GM23338 (cell line): ENCODE results near the gene MRNIP. TPM values are rescaled to one million over a fixed set of nuclear protein-coding genes. Genes with fewer than 3 reads are reported as not detected.

ENCODE experiments used
- ATAC-seq: fragments of 200-7000 bp; cut with Tn5 transposase; 3 replicates; pipeline ENCODE4 v1.9.1; 2020
- DNase-seq: peaks from one replicate; pipeline ENCODE4 v3.0.0-alpha.2; 2015; ENCODE audit warnings: low spot score
- H2AFZ ChIP-seq: fragments of 200-600 bp; sonication (generic); 2 replicates; pipeline ENCODE4 v1.8.0; 2016; ENCODE audit warnings: antibody characterized with exemption, mild to moderate bottlenecking, moderate library complexity
- H3F3A ChIP-seq: fragments of 200-600 bp; sonication (generic); replicated peaks from 2 replicates; pipeline ENCODE4 v1.8.0; 2017; ENCODE audit warnings: antibody characterized with exemption, mixed run types, low read depth
- H3K27ac ChIP-seq: fragments of 200-600 bp; sonication (generic); 2 replicates; pipeline ENCODE4 v1.6.1; 2016; ENCODE audit warnings: low read depth
- H3K27me3 ChIP-seq: fragments of 200-600 bp; sonication (generic); 2 replicates; pipeline ENCODE4 v1.8.0; 2016; ENCODE audit warnings: mild to moderate bottlenecking, mixed run types, moderate library complexity; ENCODE audit not compliant: insufficient read depth
- H3K36me3 ChIP-seq: fragments of 200-600 bp; sonication (generic); 2 replicates; pipeline ENCODE4 v1.8.0; 2016; ENCODE audit warnings: mild to moderate bottlenecking; ENCODE audit not compliant: insufficient read depth
- H3K4me1 ChIP-seq: fragments of 200-600 bp; sonication (generic); 2 replicates; pipeline ENCODE4 v1.8.0; 2016; ENCODE audit warnings: mild to moderate bottlenecking, moderate library complexity; ENCODE audit not compliant: insufficient read depth
- H3K4me2 ChIP-seq: fragments of 200-600 bp; sonication (generic); 2 replicates; pipeline ENCODE4 v1.7.1; 2017; ENCODE audit warnings: mixed run types
- H3K4me3 ChIP-seq: fragments of 200-600 bp; sonication (generic); 2 replicates; pipeline ENCODE4 v1.6.1; 2016; ENCODE audit warnings: mixed run types
- H3K79me2 ChIP-seq: fragments of 200-600 bp; sonication (generic); replicated peaks from 2 replicates; pipeline ENCODE4 v1.8.0; 2017; ENCODE audit warnings: mild to moderate bottlenecking; ENCODE audit not compliant: insufficient read depth
- H3K9me2 ChIP-seq: fragments of 200-600 bp; sonication (generic); 2 replicates; pipeline ENCODE4 v1.8.0; 2017; ENCODE audit not compliant: insufficient read depth
- H4K20me1 ChIP-seq: fragments of 200-600 bp; sonication (generic); replicated peaks from 2 replicates; pipeline ENCODE4 v1.8.0; 2017; ENCODE audit warnings: mild to moderate bottlenecking; ENCODE audit not compliant: insufficient read depth
- H3K27ac Mint-ChIP-seq: 2 replicates; pipeline ENCODE4 v1.8.0; 2020; ENCODE audit warnings: inconsistent platforms, mild to moderate bottlenecking, moderate library complexity, mixed read lengths
- H3K27me3 Mint-ChIP-seq: 3 replicates; pipeline ENCODE4 v1.8.0; 2022; ENCODE audit warnings: low read depth, mild to moderate bottlenecking, moderate library complexity, mixed read lengths, inconsistent platforms; ENCODE audit not compliant: insufficient read depth, poor library complexity
- H3K36me3 Mint-ChIP-seq: 3 replicates; pipeline ENCODE4 v1.8.0; 2021; ENCODE audit warnings: low read depth, mild to moderate bottlenecking, inconsistent platforms, moderate library complexity, mixed read lengths
- H3K4me1 Mint-ChIP-seq: 3 replicates; pipeline ENCODE4 v1.8.0; 2020; ENCODE audit warnings: mild to moderate bottlenecking, inconsistent platforms, mixed read lengths
- H3K4me3 Mint-ChIP-seq: 3 replicates; pipeline ENCODE4 v1.8.0; 2021; ENCODE audit warnings: moderate library complexity, mild to moderate bottlenecking, inconsistent platforms, mixed read lengths
- H3K9me3 Mint-ChIP-seq: 3 replicates; pipeline ENCODE4 v1.8.0; 2020; ENCODE audit warnings: moderate library complexity, mild to moderate bottlenecking, inconsistent platforms, mixed read lengths
- EZH2 ChIP-seq: fragments of 200-600 bp; sonication (generic); IDR thresholded peaks from one replicate; pipeline ENCODE4 v1.8.0; 2017; ENCODE audit warnings: antibody characterized with exemption, mild to moderate bottlenecking, low read depth; ENCODE audit not compliant: unreplicated experiment
- JUNB ChIP-seq: IDR thresholded peaks from one replicate; pipeline ENCODE4 v1.6.1; 2016; ENCODE audit warnings: antibody characterized with exemption; ENCODE audit not compliant: unreplicated experiment
- STAT1 ChIP-seq: IDR thresholded peaks from one replicate; pipeline ENCODE4 v1.6.1; 2016; ENCODE audit warnings: antibody characterized with exemption; ENCODE audit not compliant: unreplicated experiment
- polyA plus RNA-seq: library from polyadenylated mRNA; unstranded; fragments of >200 nt; fragmentation: Nextera tagmentation; extraction: Ambion mirVana; gene quantifications from 2 replicates; pipeline ENCODE4 v1.2.1, GENCODE V29; 2016
- total RNA-seq: library from RNA; depleted of rRNA; stranded (reverse); fragments of >200 nt; shearing (Covaris generic); gene quantifications from 2 replicates; pipeline ENCODE4 v1.2.3, GENCODE V29; 2014
- TF ChIP-seq, protein P1 (sequence below), 2 experiments: fragments of 200-600 bp in 1 of 2; sonication (generic) in 1 of 2; conservative IDR thresholded peaks; 2 replicates each; pipeline versions ENCODE4 v1.5.1 to v1.6.1; 2016 to 2017; ENCODE audit warnings: antibody characterized with exemption in 2 of 2, low read depth in 2 of 2, mild to moderate bottlenecking in 2 of 2, moderate library complexity in 1 of 2
- TF ChIP-seq, protein P2 (sequence below): IDR thresholded peaks from 2 replicates; pipeline ENCODE4 v1.6.1; 2016; ENCODE audit warnings: antibody characterized with exemption
- TF ChIP-seq, protein P3 (sequence below): fragments of 250-450 bp; sonication (Bioruptor Pico); IDR thresholded peaks from 2 replicates; pipeline ENCODE4 v1.5.0; 2020; ENCODE audit warnings: mild to moderate bottlenecking, moderate library complexity

Gene MRNIP
- total and polyA plus RNA-seq, 2 experiments from 2014 or later: 18.2 to 34.4 TPM

DNA sequence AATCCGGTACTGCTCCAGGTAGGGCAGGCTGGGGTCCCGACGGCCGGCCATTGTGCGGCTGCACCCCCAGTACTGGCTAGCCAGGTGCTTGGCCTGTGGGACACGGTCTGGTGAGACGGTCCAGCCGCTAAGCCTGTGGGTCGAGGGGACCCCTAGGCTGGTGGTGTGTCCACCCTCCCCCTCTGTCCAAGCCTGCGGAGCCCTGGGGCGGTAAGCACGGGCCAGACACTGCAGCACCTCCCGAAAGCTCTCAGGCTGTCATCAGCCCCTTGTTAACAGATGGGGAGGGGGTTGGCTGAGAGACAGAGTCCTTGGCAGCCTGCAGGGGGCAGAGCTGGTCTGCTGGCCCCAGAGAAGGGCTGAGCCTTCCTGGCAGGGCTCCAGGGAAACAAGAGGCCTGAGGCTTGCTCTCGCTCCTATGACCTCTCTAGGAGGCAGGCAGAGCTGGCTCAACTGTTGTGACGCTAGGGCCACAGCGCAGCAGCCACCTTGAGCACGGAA, 11.8 kb upstream of the MRNIP start:
- Mint-ChIP-seq H3K36me3 (peaks cover 22% of the 10 kb centered on the region), H3K4me3 (no peak overlapping the region), H3K27ac (no peak overlapping the region), H3K4me1 (peaks cover 10% of the 10 kb centered on the region), H3K9me3 (no peaks in the 10 kb centered on the region), H3K27me3 (peaks cover 5% of the 10 kb centered on the region)
- Histone ChIP-seq H3K9me2 (no peaks in the 10 kb centered on the region), H3K36me3 (no peaks in the 10 kb centered on the region), H3K27me3 (no peaks in the 10 kb centered on the region), H3F3A (peaks cover 8% of the 10 kb centered on the region; the same call in 1 of the 2 replicates), H3K27ac (0 out of 2 replicates have a peak overlapping the region, but pooled peaks have one; percentile 55), H3K79me2 (no peaks in the 10 kb centered on the region), H4K20me1 (no peaks in the 10 kb centered on the region; the same call in 1 of the 2 replicates), H3K4me1 (no peaks in the 10 kb centered on the region), H3K4me2 (no peak overlapping the region), H2AFZ (no peak overlapping the region), H3K4me3 (no peak overlapping the region)
- TF ChIP-seq EZH2: no peak
- TF ChIP-seq, protein P1, sequence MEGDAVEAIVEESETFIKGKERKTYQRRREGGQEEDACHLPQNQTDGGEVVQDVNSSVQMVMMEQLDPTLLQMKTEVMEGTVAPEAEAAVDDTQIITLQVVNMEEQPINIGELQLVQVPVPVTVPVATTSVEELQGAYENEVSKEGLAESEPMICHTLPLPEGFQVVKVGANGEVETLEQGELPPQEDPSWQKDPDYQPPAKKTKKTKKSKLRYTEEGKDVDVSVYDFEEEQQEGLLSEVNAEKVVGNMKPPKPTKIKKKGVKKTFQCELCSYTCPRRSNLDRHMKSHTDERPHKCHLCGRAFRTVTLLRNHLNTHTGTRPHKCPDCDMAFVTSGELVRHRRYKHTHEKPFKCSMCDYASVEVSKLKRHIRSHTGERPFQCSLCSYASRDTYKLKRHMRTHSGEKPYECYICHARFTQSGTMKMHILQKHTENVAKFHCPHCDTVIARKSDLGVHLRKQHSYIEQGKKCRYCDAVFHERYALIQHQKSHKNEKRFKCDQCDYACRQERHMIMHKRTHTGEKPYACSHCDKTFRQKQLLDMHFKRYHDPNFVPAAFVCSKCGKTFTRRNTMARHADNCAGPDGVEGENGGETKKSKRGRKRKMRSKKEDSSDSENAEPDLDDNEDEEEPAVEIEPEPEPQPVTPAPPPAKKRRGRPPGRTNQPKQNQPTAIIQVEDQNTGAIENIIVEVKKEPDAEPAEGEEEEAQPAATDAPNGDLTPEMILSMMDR (conservative IDR thresholded peaks at IDR 0.05; ENCODE audit: low read depth in 2 of 2): peak; percentile 55 to 76
- DNase-seq: peak; percentile 78
- peak; percentile 85 for ATAC-seq

DNA sequence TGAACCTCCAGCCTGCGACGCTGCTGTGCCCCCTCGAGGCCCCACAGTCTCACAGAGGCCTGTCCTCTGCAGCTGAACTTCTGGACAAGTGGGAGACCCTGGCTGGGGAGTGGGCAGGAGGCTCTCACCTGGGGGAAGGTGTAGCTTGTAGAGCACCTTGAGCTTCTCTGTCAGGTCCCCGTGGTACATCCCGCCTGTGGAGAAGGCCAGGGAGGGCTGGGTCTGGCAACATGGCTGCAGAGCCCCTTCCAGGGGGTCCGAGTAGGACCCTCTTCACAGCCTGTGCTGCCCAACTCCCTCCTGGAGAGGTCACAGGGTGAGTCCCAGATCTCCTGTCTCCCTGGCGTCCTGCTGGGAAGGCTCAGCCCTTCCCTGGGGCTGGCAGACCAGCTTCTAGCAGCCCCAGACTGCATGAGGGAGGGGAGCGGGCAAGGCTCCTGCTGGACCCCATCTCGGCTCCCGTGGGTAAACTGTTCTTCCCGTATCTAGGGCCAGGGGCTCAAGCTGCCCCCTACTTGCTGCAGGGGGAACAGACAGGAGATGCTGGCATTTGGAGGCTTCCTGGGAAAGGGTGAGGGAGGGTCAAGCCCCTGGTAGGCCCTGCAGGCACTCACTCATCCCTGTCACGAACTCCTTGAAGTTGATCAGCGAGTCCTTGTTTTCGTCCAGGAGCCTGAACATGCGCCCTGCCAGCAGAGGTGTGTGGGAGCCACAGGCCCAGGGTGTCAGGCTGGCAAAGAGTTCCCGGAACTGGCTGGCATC, 11.2 kb upstream of the MRNIP start:
- H3K4me3 Mint-ChIP-seq: no peak overlapping the region
- H2AFZ ChIP-seq: no peak overlapping the region
- H3K4me1 Mint-ChIP-seq: peaks cover 10% of the 10 kb centered on the region
- no peak overlapping the region for H3K4me3 ChIP-seq
- H3K4me2 ChIP-seq: no peak overlapping the region
- H3K27me3 ChIP-seq: no peaks in the 10 kb centered on the region
- H4K20me1 ChIP-seq: no peaks in the 10 kb centered on the region; the same call in 1 of the 2 replicates
- H3K9me3 Mint-ChIP-seq: no peaks in the 10 kb centered on the region
- no peaks in the 10 kb centered on the region for H3K36me3 ChIP-seq
- H3K36me3 Mint-ChIP-seq: peaks cover 23% of the 10 kb centered on the region
- peaks cover 8% of the 10 kb centered on the region; the same call in 1 of the 2 replicates for H3F3A ChIP-seq
- no peaks in the 10 kb centered on the region for H3K9me2 ChIP-seq
- ATAC-seq: peak; percentile 24
- peaks cover 5% of the 10 kb centered on the region for H3K27me3 Mint-ChIP-seq
- no peak overlapping the region for H3K27ac ChIP-seq
- H3K27ac Mint-ChIP-seq: no peak overlapping the region; the same call in 1 of the 2 replicates
- TF ChIP-seq, protein P1 (conservative IDR thresholded peaks at IDR 0.05; ENCODE audit: low read depth in 2 of 2): peak in 1 of 2 experiments; percentile 50; a peak in 2 of 4 replicates
- TF ChIP-seq STAT1: no peak
- TF ChIP-seq JUNB: no peak
- TF ChIP-seq, protein P2, sequence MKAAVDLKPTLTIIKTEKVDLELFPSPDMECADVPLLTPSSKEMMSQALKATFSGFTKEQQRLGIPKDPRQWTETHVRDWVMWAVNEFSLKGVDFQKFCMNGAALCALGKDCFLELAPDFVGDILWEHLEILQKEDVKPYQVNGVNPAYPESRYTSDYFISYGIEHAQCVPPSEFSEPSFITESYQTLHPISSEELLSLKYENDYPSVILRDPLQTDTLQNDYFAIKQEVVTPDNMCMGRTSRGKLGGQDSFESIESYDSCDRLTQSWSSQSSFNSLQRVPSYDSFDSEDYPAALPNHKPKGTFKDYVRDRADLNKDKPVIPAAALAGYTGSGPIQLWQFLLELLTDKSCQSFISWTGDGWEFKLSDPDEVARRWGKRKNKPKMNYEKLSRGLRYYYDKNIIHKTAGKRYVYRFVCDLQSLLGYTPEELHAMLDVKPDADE: no peak
- TF ChIP-seq, protein P3, sequence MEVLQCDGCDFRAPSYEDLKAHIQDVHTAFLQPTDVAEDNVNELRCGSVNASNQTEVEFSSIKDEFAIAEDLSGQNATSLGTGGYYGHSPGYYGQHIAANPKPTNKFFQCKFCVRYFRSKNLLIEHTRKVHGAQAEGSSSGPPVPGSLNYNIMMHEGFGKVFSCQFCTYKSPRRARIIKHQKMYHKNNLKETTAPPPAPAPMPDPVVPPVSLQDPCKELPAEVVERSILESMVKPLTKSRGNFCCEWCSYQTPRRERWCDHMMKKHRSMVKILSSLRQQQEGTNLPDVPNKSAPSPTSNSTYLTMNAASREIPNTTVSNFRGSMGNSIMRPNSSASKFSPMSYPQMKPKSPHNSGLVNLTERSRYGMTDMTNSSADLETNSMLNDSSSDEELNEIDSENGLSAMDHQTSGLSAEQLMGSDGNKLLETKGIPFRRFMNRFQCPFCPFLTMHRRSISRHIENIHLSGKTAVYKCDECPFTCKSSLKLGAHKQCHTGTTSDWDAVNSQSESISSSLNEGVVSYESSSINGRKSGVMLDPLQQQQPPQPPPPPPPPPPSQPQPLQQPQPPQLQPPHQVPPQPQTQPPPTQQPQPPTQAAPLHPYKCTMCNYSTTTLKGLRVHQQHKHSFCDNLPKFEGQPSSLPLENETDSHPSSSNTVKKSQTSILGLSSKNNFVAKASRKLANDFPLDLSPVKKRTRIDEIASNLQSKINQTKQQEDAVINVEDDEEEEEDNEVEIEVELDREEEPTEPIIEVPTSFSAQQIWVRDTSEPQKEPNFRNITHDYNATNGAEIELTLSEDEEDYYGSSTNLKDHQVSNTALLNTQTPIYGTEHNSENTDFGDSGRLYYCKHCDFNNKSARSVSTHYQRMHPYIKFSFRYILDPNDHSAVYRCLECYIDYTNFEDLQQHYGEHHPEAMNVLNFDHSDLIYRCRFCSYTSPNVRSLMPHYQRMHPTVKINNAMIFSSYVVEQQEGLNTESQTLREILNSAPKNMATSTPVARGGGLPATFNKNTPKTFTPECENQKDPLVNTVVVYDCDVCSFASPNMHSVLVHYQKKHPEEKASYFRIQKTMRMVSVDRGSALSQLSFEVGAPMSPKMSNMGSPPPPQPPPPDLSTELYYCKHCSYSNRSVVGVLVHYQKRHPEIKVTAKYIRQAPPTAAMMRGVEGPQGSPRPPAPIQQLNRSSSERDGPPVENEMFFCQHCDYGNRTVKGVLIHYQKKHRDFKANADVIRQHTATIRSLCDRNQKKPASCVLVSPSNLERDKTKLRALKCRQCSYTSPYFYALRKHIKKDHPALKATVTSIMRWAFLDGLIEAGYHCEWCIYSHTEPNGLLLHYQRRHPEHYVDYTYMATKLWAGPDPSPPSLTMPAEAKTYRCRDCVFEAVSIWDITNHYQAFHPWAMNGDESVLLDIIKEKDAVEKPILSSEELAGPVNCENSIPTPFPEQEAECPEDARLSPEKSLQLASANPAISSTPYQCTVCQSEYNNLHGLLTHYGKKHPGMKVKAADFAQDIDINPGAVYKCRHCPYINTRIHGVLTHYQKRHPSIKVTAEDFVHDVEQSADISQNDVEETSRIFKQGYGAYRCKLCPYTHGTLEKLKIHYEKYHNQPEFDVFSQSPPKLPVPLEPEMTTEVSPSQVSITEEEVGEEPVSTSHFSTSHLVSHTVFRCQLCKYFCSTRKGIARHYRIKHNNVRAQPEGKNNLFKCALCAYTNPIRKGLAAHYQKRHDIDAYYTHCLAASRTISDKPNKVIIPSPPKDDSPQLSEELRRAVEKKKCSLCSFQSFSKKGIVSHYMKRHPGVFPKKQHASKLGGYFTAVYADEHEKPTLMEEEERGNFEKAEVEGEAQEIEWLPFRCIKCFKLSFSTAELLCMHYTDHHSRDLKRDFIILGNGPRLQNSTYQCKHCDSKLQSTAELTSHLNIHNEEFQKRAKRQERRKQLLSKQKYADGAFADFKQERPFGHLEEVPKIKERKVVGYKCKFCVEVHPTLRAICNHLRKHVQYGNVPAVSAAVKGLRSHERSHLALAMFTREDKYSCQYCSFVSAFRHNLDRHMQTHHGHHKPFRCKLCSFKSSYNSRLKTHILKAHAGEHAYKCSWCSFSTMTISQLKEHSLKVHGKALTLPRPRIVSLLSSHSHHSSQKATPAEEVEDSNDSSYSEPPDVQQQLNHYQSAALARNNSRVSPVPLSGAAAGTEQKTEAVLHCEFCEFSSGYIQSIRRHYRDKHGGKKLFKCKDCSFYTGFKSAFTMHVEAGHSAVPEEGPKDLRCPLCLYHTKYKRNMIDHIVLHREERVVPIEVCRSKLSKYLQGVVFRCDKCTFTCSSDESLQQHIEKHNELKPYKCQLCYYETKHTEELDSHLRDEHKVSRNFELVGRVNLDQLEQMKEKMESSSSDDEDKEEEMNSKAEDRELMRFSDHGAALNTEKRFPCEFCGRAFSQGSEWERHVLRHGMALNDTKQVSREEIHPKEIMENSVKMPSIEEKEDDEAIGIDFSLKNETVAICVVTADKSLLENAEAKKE (CRISPR knock-in tag): no peak
- peak; percentile 33 for DNase-seq
- no peaks in the 10 kb centered on the region for H3K4me1 ChIP-seq
- no peaks in the 10 kb centered on the region for H3K79me2 ChIP-seq
